Hematopoietic multipotent progenitor cell (in vitro differentiated cells): ENCODE data around the gene ILF2. TPM values are rescaled to one million over a fixed set of nuclear protein-coding genes. Genes with fewer than 3 reads are reported as not detected.
"Not testable (repeated sequence)": the region's sequence is repeated elsewhere in the genome, so short reads cannot be mapped to it uniquely, and the experiment has no call there.

Source experiments
- DNase-seq, 3 donors: peaks; one replicate each; pipeline ENCODE4 v3.0.0-alpha.2; 2011 to 2015; ENCODE audit warnings: low read depth in 2 of 3, low spot score in 2 of 3
- total RNA-seq: library from RNA; depleted of rRNA; stranded (reverse); fragments of >200 nt; gene quantifications from one replicate; pipeline ENCODE4 v1.2.3, GENCODE V29; 2012

The ILF2 gene
- total RNA-seq = 225 TPM

DNA sequence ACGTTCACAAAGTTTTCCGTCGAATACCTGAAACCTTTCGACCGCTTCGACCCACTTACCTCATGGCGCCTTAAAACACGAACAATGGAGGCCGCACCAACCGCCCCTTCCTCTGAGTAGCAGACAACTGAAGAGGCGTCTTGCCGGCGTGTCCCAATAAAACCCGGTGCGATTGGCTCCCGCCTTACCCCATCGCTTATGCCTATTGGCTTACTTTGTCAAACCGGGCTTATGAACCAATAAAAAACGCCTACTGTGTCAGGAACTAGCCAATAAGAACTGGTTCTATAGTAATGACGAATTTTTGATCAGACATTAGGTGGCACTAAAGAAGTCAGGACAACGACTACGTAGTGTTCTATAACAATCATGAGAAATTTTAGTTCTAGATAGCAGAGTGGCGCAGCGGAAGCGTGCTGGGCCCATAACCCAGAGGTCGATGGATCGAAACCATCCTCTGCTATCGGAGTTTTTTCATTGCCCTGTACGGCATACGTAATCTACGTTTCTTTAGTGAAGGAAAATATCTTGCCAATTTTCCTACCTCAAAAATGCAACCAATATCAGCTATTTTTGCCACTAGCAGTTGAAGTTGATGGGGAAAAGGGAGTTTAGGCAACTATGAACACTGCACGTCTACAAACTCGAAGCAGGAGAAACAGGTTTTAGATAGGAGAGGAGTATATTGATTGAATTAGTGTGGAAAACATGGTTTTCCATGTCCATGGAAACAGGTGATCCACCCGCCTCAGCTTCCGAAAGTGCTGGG, at the start of gene ILF2:
Gene ILF2, minus strand, starts transcription at position 135 of the 769 bp plus-strand sequence. Its CDS starts 71 bp downstream, at position 64.
- peak; percentile 88 to 99 (median 98) for DNase-seq

GRCh38 chr1:153717330-153717729, 46.5 kb upstream of the ILF2 start:
- no peak for DNase-seq

- DNase-seq = not testable (repeated sequence)
These were observed 45.4 kb upstream of the ILF2 start for GRCh38 chr1:153716211-153716610.

DNA sequence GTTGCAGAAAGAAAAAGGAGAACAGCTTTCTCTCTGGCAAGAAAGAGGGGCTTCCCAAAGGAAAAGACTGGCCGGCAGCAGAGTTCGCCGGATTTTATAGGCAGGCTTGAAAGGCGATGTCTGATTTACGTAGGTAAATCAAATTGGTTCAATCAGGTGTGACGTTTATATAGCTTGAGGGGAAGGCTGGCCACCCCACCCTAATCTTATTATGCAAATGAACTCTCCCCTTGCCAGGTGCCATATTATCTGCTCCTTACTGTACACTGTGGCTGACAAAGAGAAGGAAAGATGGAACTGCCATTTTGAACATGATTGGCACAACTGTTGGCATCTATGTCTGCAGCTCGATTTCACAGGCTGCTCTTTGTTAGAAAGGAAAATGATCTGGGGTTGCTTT, 40.2 kb upstream of the ILF2 start:
- DNase-seq = no peak

DNA sequence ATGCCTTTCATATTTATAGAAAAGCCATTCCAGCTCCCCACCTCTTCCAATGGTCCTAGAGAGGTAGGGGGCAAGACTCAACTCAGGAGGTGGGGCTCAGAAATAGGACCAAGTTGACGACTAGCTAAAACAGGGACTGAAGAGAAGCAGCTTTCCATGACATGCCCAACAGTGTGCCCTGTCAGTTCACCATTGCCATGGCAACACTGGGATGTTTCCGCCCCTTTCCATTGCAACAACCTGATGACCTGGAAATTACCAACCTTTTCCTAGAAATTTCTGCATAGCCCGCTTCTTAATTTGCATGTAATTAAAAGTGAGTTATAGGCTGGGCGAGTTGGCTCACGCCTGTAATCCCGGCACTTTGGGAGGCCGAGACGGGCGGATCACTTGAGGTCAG, 34.7 kb upstream of the ILF2 start:
- no peak for DNase-seq

DNA sequence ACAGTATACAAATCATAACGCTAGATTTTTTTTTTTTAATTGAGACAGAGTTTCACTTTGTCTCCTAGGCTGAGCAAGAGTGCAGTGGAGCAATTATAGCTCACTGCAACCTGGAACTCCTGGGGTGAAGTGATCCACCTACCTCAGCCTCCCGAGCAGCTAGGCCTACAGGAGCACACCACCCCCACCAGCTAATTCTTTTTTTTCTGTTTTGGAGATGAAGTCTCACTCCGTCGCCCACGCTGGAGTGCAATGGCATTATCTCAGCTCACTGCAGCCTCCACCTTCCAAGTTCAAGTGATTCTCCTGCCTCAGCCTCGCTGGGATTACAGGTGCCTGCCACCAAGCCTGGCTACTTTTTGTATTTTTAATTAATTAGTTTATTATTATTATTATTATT, 29.0 kb upstream of the ILF2 start:
- no peak for DNase-seq

GRCh38 chr1:153698923-153699714, 28.3 kb upstream of the ILF2 start:
- no peak for DNase-seq

GRCh38 chr1:153698020-153698922, 27.5 kb upstream of the ILF2 start:
- peak in 2 of 3 donors; percentile 39 to 69 for DNase-seq

DNA sequence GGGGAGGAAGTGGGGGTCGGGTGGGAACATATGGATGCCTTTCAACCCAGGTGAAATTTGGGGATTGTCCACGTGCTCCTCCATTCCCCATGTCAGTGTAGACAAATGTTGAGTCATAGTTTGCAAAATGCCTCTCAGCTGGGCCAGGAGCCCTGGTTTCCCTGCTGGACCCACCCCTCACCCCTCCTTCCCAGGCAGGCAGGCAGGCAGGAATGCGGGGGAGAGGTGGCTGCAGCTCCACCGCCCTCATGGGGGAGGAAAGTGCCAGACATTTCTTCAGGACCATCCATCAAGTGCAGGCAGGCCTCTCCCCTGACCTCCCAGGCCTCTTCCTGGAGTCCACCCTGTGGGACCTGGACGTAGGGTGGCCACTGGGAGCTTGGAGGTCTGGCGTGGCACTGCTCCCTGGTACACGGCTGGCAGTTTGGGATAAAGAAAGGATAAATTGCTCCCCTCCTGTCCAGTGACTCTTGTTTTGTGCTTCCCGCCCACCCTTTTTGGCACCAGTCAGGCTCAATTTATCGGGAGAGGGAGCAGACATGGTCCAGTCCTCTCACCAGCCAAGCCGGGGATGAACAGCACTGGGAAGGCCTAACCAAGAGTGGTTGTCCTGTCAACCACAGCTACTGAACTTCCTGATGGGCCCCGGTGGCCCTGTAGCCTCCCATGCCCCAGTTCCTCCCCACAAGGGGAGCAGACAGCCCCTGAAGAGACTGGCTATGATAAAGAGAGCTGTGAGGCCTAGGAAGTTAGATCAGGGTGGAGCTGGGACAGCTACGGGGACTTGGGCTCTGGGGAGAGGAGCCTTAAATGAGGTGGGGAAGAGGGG, 26.6 kb upstream of the ILF2 start:
- DNase-seq = peak in 1 of 3 donors; percentile 18

DNA sequence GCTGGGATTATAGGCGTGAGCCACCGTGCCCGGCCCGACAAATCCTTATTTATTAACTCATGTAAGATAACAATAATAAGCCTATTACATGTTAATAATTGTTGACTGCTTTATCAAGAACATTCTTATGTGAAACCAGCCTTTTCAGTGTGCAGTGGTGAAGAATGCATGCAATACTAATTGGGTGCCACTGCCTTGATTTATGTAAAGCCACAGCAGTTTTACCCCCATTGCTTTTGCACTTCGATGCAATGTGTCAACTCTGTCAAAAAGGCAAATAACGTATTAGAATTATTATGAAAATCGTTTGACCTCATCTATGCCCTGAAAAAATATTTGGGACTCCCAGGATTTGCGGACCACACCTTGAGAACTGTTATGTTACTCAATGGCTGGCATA, 25.9 kb upstream of the ILF2 start:
- DNase-seq = no peak

DNA sequence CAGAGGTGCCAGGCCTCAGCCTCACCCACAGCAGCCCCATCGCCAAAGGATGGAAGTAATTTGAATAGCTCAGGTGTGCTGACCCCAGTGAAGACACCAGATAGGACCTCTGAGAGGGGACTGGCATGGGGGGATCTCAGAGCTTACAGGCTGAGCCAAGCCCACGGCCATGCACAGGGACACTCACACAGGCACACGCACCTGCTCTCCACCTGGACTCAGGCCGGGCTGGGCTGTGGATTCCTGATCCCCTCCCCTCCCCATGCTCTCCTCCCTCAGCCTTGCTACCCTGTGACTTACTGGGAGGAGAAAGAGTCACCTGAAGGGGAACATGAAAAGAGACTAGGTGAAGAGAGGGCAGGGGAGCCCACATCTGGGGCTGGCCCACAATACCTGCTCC, 22.7 kb upstream of the ILF2 start:
- no peak for DNase-seq

DNA sequence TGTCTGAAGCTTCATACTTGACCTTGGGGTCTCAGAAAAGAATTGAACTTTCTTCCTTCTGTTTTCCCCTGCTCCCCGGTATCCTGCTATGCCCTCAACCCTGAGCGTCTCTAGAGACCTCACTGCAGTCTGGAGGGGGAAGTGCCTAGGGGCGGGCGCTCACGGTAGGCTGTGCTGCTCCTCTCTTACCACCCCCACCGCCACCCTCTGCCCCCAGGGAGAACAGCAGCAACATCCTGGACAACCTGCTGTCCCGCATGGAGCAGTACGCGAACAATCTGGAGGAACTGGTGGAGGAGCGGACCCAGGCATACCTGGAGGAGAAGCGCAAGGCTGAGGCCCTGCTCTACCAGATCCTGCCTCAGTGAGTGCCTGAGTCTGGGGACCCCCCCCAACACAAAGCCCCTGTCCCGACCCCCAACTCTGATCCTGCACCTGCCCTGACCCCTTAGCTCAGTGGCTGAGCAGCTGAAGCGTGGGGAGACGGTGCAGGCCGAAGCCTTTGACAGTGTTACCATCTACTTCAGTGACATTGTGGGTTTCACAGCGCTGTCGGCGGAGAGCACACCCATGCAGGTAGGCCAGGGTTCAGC, 18.0 kb upstream of the ILF2 start:
- no peak for DNase-seq

- DNase-seq = no peak
These were observed 17.5 kb upstream of the ILF2 start for GRCh38 chr1:153688276-153688675.

DNA sequence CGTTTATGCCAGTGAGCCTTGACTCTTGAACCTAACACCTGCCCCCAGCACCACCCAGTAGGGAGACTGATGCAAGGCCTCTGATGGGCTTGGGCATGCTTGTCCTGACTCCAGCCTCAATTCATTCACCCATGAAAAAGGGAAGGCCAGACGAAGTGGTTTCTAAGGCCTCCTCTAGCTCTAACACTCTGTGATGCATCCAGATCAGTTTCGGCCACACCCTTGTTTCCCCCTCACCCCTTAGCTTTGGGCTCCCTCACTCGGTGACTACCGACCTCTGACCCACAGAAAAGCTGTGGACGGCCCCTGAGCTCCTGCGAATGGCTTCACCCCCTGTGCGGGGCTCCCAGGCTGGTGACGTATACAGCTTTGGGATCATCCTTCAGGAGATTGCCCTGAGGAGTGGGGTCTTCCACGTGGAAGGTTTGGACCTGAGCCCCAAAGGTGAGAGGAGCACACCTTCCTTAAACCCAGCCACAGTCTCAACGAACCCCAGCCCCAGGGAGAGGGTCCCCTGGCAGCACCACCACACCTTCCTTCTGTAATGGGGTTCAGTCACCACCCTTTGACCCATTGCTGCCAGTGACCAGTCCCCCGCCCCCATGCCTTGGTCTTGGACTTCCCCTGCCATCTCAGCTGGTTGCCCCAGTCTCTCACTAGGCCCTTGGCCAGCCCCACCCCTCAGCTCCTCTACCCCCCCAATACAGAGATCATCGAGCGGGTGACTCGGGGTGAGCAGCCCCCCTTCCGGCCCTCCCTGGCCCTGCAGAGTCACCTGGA, 16.7 kb upstream of the ILF2 start:
- no peak for DNase-seq

GRCh38 chr1:153685544-153686340, 14.9 kb upstream of the ILF2 start:
- DNase-seq = no peak

- DNase-seq = no peak
These were observed 14.1 kb upstream of the ILF2 start for GRCh38 chr1:153684892-153685291.

GRCh38 chr1:153683854-153684253, 13.1 kb upstream of the ILF2 start:
- no peak for DNase-seq

DNA sequence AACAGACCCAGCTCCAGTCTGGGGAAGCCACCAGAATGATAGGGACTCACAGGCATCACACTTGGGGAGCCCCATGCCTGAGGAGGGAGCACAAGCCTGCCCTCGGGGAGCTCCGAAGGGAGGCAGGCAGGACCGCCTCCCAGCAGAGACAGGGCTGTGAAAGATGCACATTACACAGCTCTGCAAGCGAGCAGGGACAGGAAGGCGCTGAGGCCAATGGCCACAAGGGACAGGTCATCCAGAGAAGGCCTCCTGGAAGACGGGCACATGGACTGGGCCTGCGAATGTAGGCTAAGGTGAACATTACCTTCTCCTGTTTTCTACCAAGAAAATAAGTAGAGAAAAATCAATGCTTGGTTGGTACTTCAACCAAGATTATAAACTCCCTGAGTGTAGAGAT, 11.9 kb upstream of the ILF2 start:
- DNase-seq = no peak
